Activated CD4-positive, alpha-beta T cell treated with anti-CD3 and anti-CD28 coated beads for 4 hours (primary cell): Measurements from ENCODE around the gene GRID2.

ENCODE experiments used
- DNase-seq, 2 donors: peaks; one replicate each; pipeline ENCODE4 v3.0.0-alpha.2; 2020

Gene GRID2

DNA sequence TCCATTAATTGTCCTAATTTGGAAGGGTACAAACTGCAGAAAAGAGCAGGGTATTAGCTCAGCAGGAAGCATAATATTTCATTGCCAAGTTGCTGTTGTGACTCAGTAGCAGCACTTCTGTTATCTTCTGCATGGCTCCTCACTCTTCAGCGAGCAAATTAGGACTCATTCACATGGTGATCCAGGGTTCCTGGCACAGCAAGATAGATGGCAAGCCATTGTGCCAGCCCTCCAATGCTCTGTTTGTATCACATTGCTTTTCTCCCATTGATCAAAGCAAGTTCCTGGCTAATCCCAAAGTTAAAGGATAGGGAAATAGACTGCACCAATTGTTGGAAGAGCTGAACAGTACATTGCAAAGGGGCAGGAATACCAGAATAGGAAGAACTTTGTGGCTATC is 1142.3 kb downstream of the GRID2 start:
- DNase-seq: no peak

DNA sequence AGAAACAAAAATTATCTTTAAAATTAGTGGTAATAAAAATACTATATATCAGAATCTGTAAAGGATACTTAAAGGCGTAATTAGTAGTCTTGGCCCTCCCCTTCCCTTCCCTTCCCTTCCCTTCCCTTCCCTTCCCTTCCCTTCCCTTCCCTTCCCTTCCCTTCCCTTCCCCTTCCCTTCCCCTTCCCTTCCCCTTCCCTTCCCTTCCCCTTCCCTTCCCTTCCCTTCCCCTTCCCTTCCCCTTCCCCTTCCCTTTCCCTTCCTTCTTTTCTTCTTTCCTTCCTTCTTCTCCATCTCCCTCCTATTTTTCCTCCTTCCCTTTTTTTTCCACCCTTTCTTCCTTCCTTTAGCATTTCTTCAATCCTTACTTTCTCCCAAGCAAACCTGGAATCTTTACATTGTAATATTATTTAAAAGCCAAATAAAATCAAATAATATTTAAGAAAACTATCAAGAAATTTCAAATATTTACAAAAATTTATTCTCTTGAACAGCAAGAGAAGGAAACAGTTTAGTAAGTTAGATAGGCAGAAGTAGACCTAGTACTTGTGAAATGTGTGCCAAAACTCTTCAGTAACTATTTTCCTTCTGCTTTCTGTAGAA is 1145.0 kb downstream of the GRID2 start:
- DNase-seq: no peak

DNA sequence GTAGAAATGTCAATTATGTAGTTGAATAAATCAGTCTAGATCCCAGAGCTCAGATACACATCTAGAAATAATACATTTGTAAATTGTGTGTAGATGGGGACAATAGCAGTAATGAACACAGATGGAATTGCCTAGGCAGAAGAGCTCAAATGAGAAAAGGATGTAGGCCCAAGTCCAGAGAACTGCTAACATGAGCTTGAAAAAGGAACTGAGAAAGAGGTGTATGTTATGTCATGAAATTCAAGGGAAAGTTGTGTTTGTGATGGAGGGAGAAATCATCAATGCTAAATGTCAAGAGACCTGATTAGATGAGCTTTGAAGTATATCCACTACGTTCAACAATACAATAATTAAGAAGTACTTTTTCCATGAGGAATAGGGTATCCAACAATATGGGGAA is 1148.2 kb downstream of the GRID2 start:
- no peak for DNase-seq

DNA sequence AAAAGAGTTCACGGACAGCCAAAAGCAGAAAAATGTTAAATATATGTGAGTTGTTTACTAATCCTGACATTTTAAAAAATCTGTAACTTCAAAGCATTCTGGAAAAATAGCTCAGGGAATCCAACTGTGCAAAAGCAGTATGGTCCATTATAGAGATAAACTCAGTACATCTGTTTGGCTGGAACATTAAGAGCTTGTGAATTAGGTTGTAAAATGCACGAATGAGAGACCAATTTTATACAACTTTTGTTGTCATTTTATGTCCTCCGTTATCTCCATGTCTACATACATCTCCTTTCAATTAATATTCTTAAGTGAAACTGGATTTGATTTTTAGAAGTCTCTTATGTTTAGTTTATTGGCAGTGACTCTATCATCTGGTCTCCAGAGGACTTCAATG is 1157.8 kb downstream of the GRID2 start:
- DNase-seq: no peak

DNA sequence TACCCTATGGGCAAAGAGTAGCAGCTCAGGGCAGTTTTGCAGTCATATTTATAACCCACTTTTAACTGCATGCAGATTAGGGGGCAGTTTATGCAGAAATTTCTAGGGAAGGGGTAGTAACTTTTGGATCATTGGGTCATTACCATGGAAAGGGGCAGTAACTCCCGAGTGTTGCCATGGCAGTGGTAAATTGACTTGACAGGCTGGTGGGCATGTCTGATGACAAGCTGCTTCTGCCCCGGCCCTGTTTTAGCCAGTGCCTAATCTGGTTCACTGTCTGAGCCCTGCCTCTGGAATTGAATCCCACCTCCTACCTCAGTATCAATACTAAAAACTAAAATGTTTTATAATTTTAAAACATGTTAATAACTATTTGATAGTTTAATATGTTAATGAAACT is 1162.7 kb downstream of the GRID2 start:
- DNase-seq: no peak

DNA sequence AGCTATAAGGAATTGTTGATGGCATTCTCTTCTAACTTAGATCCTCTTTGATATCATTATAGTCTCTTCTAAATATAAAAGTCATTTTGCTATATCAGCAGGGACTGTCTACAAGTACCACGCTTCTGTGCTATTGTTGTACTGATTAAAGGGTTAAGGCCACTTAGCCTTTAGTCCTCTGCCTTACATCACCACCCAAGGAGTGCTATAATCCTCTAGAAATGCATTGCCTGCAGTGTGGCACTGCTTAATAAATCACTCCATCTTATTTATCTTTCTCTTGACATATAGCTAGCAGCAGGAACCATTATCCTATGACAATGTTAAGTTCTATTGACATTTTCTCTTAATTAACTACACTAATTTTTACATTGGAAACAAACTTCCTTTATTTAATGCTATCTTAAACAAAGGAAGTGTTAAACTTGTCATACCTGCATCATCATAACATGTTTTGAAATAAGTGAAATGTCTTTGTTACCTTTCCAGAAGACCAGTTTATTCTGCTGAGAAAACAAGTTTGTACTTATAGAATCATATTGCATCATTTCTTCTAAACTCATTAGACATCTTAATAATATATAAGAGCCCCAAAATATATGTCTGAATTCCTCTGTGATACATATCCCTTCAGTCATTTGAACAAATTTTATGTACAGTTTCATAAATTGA is 1163.9 kb downstream of the GRID2 start:
- DNase-seq: no peak

DNA sequence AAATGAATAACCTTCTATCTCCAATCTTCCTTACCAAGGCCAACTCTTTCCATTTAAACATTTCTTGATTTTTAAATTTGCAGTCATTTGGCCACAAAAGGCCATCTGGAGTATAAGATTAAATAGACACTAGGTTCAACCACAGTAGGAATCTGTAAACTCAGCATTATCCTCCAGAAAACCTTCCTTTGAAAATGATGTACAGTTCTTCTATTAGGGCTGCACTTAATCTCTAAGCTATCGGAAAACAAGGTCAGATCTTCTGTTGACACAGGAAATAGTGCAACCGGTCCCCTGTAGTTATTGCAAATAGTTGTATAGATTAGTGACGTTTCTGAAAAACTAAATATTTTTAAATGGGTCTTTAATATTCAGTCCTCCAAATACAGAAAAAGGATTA is 1165.8 kb downstream of the GRID2 start:
- no peak for DNase-seq

DNA sequence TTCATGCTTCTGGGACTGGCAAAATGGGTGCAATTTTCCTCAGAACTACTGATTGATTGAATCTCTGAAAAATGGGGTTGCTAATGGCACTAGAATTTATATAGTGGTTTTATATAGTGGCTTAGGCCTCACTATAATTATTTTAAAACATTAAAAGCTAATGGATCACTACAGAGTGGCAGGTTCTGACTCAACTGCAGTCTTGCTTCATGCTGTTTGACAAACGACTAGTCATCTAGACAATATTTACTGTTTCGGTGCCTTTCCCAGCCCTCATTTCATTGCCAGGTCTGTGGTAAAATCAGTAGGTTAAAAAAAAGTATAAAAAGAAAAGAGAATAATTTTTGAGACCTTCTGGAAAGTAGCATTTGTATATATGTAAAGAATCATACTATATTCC is 1172.0 kb downstream of the GRID2 start:
- DNase-seq: no peak

DNA sequence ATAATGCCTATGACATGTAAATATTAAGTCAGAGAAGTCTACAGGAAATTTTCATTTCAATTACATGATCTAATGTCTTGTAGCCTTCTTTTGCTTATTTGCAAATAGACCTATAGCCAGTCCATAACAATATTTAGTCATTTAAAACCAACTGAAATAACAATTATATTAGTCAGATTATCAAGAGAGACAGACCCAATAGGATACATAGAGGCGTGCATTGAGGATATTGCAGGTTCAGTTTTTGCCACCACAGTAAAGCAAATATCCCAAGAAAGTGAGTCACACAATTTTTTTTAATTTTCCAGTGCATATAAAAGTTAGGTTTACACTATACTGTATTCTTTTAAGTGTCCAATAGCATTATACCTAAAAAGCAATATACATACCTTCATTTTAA is 1175.0 kb downstream of the GRID2 start:
- DNase-seq: no peak

DNA sequence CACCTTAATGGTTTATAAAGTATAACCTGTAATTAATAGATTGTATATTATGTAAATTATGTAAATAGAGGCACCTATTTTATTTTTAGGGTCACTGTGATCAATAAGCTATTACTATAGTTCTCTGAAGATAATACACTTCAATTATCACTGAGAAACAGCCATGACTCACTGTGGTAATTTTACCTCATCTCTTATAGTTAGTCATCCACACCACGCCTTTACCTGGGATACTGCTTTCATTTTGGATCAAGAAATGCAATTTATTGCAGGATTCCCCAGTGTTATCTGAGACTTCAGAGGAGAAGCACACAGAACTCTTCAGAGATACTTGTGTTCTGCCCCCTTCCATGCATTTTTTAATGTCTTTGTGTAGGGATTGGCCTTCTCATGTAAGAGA is 1176.7 kb downstream of the GRID2 start:
- no peak for DNase-seq

DNA sequence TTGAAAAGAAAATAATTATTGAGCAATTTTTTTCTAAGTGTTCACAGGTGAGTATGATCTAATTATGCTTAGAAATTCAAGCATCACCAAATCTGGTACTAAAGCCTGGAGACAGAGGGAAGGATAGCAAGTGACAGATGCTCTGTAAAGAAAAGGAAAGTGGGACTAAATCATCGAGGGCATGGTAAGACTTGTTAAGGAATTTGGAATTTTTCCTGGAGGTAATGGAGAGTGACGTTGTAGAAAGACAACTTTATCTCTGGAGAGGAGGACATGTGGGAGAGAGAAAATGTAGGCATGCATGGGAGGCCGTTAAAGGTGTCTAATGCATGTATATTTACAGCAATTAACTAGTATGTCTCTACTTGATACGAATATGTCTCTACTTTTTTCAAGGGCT is 1191.6 kb downstream of the GRID2 start:
- no peak for DNase-seq

DNA sequence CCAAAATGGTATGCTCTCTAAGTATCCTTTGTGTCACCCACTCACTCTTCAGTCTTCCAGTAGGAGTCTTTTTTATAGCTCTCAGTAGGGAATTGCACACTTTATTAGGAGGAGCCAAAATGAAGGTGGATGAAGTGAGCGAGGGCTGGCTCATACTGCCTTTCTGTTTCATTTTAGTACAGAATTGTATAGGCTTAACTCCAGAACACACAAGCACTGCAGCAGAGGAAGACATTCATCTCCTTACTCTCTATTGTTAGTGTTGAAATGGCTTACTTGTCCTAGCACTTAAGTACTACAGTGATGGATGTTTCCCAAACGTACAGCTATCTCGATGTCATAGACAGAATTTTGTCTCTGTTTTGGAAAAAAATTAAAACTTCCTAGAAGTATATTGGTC is 1197.5 kb downstream of the GRID2 start:
- DNase-seq: no peak

DNA sequence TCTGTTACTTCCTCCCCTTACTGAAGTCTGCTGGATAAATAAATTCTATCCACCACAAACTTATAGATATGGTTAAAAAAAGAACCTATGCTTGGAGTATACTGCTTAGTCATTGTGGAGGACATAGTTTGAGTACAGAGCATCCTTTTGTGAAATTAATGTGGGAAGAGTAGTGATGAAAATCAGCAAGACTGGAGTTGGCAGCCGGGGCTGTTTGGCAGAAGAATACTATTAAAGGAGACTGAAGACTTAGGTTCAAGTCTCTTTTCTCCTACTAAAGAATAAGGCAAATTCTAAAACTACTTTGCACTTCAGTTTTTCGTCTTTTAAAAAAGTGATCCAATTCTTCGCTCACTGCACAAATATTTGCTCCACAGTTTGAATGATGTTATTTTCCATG is 1198.2 kb downstream of the GRID2 start:
- no peak for DNase-seq

DNA sequence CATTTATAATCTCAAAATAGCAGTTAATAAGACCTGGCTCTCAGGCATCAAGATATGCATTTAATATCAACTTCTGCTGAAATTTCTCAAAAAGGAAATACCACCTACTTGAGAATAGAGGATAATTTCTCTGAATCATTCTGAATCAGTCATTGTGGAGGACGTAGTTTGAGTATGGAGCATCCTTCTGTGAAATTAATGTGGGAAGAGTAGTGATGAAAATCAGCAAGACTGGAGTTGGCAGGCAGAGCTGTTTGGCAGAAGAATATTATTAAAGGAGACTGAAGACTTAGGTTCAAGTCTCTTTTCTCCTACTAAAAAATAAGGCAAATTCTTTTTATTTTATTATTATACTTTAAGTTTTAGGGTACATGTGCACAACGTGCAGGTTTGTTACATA is 1199.2 kb downstream of the GRID2 start:
- no peak for DNase-seq

DNA sequence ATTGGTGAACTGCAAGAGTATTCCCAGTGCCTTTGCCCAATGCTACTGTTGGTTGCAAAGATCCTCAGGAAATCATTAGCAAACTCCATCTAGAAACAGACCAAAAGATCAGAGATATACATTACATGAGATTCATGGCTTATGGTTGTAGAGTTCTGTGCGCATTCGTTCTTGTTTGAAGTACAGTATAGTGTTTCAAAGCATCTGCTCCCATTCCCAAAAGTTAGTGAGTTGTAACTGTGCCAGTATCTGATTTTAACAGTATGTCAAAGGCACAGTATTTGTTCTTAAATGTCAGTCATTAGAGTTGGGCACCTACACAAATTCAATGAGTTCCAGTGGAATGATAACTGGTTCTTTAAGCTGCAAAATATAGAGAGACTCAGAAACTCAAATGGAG is 1210.1 kb downstream of the GRID2 start:
- no peak for DNase-seq

DNA sequence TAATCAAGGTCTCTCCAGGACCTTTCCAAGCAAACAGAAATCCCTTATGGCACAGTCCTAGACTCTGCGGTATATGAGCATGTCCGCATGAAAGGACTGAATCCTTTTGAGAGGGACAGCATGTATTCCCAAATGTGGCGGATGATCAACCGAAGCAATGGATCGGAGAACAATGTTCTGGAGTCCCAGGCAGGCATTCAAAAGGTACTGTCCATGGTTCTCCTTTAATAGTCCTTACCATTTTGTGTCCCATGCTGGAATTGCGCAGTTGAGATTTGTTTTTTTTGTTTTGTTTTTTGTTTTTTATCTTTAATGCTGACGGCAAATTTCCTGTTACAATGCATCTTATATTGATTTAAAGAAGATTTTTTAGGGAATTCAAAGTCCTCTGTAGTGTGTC is 1211.4 kb downstream of the GRID2 start:
- no peak for DNase-seq

DNA sequence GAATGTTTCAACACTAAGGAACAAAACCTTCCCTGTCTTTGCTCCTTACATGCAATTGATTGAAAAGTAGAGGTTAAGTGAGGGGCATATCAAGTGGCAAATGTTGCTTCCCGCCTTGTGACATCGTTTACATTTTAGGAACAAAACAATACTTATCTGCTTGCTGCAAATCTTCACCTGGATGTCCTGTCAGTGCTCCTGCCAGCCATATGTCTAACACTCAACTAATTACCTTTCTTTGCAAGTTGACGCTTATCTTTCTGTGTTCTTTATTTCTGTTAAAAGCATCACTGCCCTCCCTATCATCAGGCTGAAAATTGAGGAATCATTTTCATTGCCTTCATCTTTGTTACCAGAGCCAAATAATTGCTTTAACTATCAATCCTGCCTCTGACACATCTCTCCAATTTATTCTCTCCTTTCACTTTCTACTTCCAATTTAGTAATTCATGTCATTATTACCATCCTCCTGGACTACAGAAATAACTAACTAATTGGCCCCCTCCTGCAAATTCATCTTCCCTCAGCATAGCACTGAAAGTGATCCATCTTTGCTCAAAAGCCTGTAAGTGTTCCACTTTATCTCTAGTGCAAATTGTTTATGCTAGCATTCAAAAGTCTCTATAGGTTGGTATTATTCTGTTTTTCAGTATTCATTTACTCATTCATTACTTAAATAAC is 1226.1 kb downstream of the GRID2 start:
- DNase-seq: no peak

DNA sequence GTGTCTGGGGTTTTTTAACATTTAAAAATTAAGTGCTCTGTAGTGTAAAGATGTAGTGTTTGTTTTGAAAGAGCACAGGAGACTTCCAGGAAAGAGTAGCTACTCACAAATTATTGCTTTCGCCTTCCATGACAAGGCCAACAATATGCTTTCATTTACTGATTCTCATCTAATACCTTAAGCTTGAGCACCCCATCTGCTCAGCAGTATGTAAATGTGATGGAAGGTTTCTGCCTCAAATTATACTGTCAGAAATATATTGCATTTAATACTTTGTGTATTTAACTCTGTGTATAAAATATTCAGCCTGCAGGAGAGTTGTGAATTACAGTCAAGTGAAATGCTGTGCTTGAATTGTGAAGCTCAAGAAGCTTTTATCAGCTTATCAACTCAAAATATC is 1228.5 kb downstream of the GRID2 start:
- no peak for DNase-seq

DNA sequence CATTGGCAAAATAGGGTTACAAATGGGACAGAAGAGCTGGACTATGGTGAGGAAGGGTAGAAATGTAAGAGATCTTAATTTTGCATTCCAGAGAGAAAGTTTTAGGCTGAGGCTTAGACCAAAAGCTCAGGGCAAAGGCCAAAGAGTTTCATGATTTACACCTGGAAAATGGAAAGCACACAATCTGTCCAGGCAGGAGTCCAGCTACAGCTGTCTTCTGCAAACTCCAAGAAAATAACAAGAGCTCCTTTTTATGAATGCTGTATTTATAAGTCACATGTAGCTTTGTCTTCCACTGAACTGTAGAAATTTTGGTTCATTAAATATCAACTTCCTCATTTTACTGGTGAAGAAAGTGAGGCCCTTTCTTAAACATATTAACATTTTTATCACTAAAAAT is 1236.8 kb downstream of the GRID2 start:
- no peak for DNase-seq

DNA sequence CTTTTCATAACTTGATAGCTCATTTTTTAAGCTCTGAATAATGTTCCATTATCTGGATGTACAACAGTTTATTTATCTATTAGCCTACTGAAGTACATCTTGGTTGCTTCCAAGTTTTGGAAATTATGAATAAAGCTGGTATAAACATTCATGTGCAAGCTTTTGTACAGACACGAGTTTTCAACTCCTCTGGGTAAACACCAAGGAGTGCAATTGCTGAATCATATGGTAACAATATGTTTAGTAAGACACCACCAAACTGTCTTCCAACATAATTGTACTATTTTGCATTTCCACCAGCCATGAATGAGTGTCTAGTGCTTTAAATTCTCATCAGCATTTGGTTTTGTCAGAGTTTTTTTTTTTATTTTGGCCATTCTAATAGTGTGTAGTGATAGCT is 1258.1 kb downstream of the GRID2 start:
- DNase-seq: no peak

DNA sequence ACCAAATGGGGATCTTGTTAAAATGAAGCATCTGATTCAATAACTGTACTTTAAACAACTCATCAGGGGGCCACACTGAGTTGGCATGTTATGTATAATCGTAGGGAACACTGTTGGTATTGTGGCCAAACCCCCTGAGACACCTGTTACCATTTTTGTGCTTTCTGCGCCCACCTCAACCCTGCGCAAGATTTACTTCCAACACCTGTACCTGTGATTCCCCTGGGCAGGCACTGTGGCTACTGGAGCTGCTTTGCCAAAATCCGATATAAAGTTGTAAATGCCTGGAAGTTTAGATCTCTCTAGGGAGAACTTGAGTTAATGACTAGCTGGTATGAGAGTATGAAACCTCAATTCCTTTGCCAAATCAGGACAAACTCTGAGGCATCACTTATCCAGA is 1265.0 kb downstream of the GRID2 start:
- no peak for DNase-seq

DNA sequence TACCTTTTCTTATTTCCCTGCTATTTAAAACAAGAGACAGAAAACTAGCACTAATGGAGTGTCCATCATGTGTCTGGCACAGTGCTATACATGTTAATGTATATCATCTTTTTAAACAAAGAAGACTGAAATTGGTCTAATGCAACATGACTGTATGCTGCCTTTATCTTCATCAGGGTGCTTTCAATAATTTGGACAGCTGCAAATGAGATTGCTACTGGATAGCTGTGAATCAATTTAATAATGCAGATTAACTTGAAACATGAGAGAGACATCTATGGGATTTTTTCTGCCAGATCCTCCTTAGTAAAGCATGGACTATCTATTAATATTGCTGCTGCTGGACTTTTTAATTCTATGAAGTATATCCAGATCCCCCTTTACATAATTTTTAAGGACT is 1269.5 kb downstream of the GRID2 start:
- no peak for DNase-seq

DNA sequence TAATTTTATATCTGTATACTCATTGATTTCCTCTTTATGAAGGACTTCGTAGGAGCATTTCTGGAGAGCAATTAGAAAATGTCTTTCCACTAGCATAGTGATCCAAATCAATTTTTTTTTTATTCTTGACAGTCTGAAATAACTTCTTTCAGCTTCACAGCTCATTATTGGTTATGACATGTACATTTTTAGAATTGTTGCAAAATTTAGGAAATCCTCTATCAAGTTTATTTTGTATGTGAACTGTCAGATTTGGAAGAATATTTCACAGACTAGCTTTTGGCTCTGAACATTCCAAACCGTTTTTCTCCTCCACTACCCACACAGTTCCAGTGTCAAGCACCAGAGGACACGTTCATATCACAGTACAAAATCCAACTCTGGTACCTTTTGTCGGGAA is 1275.2 kb downstream of the GRID2 start:
- no peak for DNase-seq

DNA sequence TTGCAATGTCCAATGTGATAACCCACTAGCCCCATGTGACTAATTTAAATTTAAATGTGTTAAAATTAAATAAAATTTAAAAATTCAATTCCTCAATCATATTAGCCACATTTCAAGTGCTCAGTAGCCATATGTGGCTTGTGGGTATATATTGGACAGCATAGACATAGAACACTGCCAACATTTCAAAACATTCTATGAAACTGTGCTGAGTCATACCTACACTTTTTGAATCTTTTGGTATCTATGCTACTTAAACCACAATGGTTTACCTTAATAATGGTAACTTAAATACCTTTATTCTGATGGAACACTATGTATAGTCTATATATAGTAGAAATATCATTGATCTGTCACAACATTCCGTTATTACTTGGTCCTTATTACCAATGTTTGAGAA is 1301.4 kb downstream of the GRID2 start:
- DNase-seq: no peak

DNA sequence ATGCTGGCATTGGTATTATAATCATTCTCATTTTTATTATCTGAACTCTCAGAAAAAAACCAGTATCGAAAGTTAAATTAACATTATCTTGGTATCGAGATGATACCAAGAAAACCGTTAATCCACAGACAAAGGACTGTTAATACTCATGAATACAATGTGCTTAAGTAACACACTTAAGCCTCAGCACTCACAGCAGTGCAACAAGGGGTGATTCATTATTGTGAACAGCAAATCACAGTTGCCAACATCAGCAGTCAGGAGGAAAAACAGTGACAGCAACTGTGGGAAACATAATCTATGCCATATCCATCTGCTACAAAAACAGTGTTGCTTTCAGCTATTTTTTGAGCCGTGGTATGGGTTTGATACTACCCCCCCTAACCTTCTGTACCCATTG is 1313.8 kb downstream of the GRID2 start:
- DNase-seq: no peak
